Fibroblast of lung (primary cell): ENCODE measurements around the gene ATP5MG. TPM values are rescaled to one million over a fixed set of nuclear protein-coding genes. Genes with fewer than 3 reads are reported as not detected.

Experiments
- DNase-seq, 2 donors: peaks; one replicate each; pipeline versions ENCODE4 v3.0.0 to v3.0.0-alpha.2; 2010; ENCODE audit warnings: low read depth in 2 of 2
- H2AFZ ChIP-seq: 2 replicates; pipeline ENCODE4 v1.5.1; 2012; ENCODE audit warnings: low read length, control low read depth, inconsistent platforms
- H3K27ac ChIP-seq: 2 replicates; pipeline ENCODE4 v1.5.1; 2011; ENCODE audit warnings: low read length, control low read depth; ENCODE audit not compliant: insufficient read depth
- H3K27me3 ChIP-seq: 2 replicates; pipeline ENCODE4 v1.5.1; 2011; ENCODE audit warnings: mild to moderate bottlenecking, low read length; ENCODE audit not compliant: control insufficient read depth, insufficient read depth
- H3K36me3 ChIP-seq: 2 replicates; pipeline ENCODE4 v1.5.1; 2011; ENCODE audit warnings: low read length; ENCODE audit not compliant: control insufficient read depth, insufficient read depth
- H3K4me1 ChIP-seq: 2 replicates; pipeline ENCODE4 v1.5.1; 2011; ENCODE audit warnings: low read length; ENCODE audit not compliant: control insufficient read depth, insufficient read depth; ENCODE audit errors: extremely low read depth
- H3K4me2 ChIP-seq: 2 replicates; pipeline ENCODE4 v1.5.1; 2011; ENCODE audit warnings: low read length, control low read depth; ENCODE audit not compliant: insufficient read depth; ENCODE audit errors: extremely low read depth
- H3K4me3 ChIP-seq, 4 experiments: fragments of 200-600 bp in 1 of 4; sonication (generic) in 1 of 4; replicated peaks in 1 of 4; 2 replicates each; pipeline ENCODE4 v1.5.1; 2011 to 2016; ENCODE audit warnings: low read length in 4 of 4, low read depth in 3 of 4, mild to moderate bottlenecking in 3 of 4, control low read depth in 2 of 4, inconsistent platforms in 1 of 4, mixed read lengths in 1 of 4; ENCODE audit not compliant: insufficient read depth in 1 of 4; ENCODE audit errors: control extremely low read depth in 1 of 4
- H3K79me2 ChIP-seq: 2 replicates; pipeline ENCODE4 v1.5.1; 2012; ENCODE audit warnings: mild to moderate bottlenecking, low read length, inconsistent platforms; ENCODE audit not compliant: control insufficient read depth, insufficient read depth
- H3K9ac ChIP-seq: 2 replicates; pipeline ENCODE4 v1.5.1; 2011; ENCODE audit warnings: mild to moderate bottlenecking, low read length, control low read depth; ENCODE audit not compliant: insufficient read depth
- H3K9me3 ChIP-seq: 2 replicates; pipeline ENCODE4 v1.5.1; 2012; ENCODE audit warnings: low read depth, low read length; ENCODE audit not compliant: control insufficient read depth, insufficient read depth
- H4K20me1 ChIP-seq: 2 replicates; pipeline ENCODE4 v1.5.1; 2011; ENCODE audit warnings: low read length; ENCODE audit not compliant: control insufficient read depth, insufficient read depth; ENCODE audit errors: extremely low read depth
- EZH2 ChIP-seq: IDR thresholded peaks from 2 replicates; pipeline ENCODE4 v1.5.1; 2012; ENCODE audit warnings: low read length, control low read depth, mild to moderate bottlenecking; ENCODE audit errors: missing control alignments
- polyA plus RNA-seq, 2 donors: library from polyadenylated mRNA; depleted of rRNA in 1 of 2; stranded (reverse) in 1 of 2; unstranded in 1 of 2; fragments of >200 nt; gene quantifications; 2 replicates each; pipeline ENCODE4 v1.2.1, GENCODE V29; 2011 to 2012; ENCODE audit warnings: missing spikeins in 1 of 2
- total RNA-seq: library from RNA; depleted of rRNA; stranded (reverse); fragments of >200 nt; gene quantifications from 2 replicates; pipeline ENCODE4 v1.2.1, GENCODE V29; 2014
- TF ChIP-seq, protein P1 (sequence below), 2 donors: IDR thresholded peaks in 1 of 2; conservative IDR thresholded peaks in 1 of 2; 1 replicate in 1 of 2; 2 replicates in 1 of 2; pipeline ENCODE4 v1.5.1; 2011 to 2012; ENCODE audit warnings: low read length in 2 of 2, control low read depth in 1 of 2, inconsistent platforms in 1 of 2, low read depth in 1 of 2, mild to moderate bottlenecking in 1 of 2

Gene ATP5MG
- total and polyA plus RNA-seq, 2 donors (not counting 1 experiment from before 2014, with no cell fraction given) = 75.6 to 217 TPM

DNA sequence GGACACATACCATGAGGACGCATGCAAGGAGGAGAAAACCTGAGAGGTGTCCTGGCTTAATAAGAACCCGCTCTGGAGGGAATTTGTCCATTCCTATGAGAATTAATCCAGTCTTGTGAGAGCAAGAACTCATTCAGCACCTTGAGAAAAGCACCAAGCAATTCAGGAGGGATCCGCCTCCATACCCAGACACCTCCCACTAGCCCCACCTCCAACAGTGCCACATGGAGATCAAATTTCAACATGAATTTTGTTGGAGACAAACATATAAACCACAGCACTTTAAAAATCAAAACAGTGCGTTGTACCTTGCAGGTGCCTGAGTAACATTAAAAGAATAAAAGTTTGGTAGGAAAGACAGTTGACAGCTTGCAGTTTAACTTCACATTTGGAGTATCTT, 30.6 kb upstream of the ATP5MG start:
- Histone ChIP-seq H3K27me3 (no peaks in the 10 kb centered on the region), H3K4me2 (no peak overlapping the region), H3K27ac (no peak overlapping the region), H3K4me3 (no peak overlapping the region), H2AFZ (no peak overlapping the region), H3K9me3 (no peaks in the 10 kb centered on the region), H3K79me2 (no peaks in the 10 kb centered on the region), H3K4me1 (no peaks in the 10 kb centered on the region), H3K9ac (no peak overlapping the region), H4K20me1 (no peaks in the 10 kb centered on the region), H3K36me3 (peaks cover 6% of the 10 kb centered on the region)
- TF ChIP-seq, protein P1, sequence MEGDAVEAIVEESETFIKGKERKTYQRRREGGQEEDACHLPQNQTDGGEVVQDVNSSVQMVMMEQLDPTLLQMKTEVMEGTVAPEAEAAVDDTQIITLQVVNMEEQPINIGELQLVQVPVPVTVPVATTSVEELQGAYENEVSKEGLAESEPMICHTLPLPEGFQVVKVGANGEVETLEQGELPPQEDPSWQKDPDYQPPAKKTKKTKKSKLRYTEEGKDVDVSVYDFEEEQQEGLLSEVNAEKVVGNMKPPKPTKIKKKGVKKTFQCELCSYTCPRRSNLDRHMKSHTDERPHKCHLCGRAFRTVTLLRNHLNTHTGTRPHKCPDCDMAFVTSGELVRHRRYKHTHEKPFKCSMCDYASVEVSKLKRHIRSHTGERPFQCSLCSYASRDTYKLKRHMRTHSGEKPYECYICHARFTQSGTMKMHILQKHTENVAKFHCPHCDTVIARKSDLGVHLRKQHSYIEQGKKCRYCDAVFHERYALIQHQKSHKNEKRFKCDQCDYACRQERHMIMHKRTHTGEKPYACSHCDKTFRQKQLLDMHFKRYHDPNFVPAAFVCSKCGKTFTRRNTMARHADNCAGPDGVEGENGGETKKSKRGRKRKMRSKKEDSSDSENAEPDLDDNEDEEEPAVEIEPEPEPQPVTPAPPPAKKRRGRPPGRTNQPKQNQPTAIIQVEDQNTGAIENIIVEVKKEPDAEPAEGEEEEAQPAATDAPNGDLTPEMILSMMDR (conservative IDR thresholded peaks at IDR 0.05 in 1 of 2, IDR thresholded peaks at IDR 0.05 in 1 of 2; ENCODE audit: low read depth in 1 of 2, low read length in 2 of 2) = no peak
- no peak for TF ChIP-seq EZH2
- DNase-seq = no peak

- no peaks in the 10 kb centered on the region for H4K20me1 ChIP-seq
- TF ChIP-seq, protein P1 (conservative IDR thresholded peaks at IDR 0.05 in 1 of 2, IDR thresholded peaks at IDR 0.05 in 1 of 2; ENCODE audit: low read depth in 1 of 2, low read length in 2 of 2) = no peak
- TF ChIP-seq EZH2 = no peak
- H3K79me2 ChIP-seq = no peaks in the 10 kb centered on the region
- DNase-seq = no peak
- peaks cover 3% of the 10 kb centered on the region for H3K36me3 ChIP-seq
- no peak overlapping the region for H3K4me3 ChIP-seq
- no peak overlapping the region for H3K4me2 ChIP-seq
- no peaks in the 10 kb centered on the region for H3K4me1 ChIP-seq
- no peak overlapping the region for H3K9ac ChIP-seq
- H2AFZ ChIP-seq = no peak overlapping the region
- H3K9me3 ChIP-seq = no peaks in the 10 kb centered on the region
- H3K27ac ChIP-seq = no peak overlapping the region
- no peaks in the 10 kb centered on the region for H3K27me3 ChIP-seq
Measured at GRCh38 chr11:118373263-118373662, 28.1 kb upstream of the ATP5MG start.

DNA sequence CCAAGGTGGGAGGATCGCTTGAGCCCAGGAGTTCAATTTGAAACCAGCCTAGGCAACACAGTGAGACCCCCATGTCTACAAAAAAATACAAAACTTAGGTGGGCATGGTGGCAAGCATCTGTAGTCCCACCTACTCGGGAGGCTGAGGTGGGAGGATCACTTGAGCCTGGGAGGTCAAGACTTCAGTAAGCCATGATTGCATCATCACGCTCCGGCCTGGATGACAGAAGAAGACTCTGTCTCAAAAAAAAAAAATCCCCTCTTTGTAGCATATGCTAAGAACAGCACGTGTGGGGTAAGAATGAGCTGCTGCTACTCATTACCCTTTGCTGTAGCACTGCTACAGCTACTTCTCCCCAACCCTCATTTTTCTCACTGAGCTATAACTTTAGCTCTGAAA, 27.5 kb upstream of the ATP5MG start:
- TF ChIP-seq EZH2 = no peak
- TF ChIP-seq, protein P1 (conservative IDR thresholded peaks at IDR 0.05 in 1 of 2, IDR thresholded peaks at IDR 0.05 in 1 of 2; ENCODE audit: low read depth in 1 of 2, low read length in 2 of 2) = no peak
- Histone ChIP-seq H3K9me3 (no peaks in the 10 kb centered on the region), H3K27me3 (no peaks in the 10 kb centered on the region), H3K4me3 (no peak overlapping the region), H3K79me2 (no peaks in the 10 kb centered on the region), H3K27ac (no peak overlapping the region), H4K20me1 (no peaks in the 10 kb centered on the region), H3K4me1 (no peaks in the 10 kb centered on the region), H3K36me3 (peaks cover 3% of the 10 kb centered on the region), H2AFZ (no peak overlapping the region), H3K9ac (no peak overlapping the region), H3K4me2 (no peak overlapping the region)
- DNase-seq = no peak
